ENCODE results near the gene CATSPER1. TPM values are rescaled to one million over a fixed set of nuclear protein-coding genes. Genes with fewer than 3 reads are reported as not detected.
"Not testable (repeated sequence)": the region's sequence is repeated elsewhere in the genome, so short reads cannot be mapped to it uniquely, and the experiment has no call there.

Gene CATSPER1
- total RNA-seq, 1 donor from 2014 or later = 0.54 TPM

DNA sequence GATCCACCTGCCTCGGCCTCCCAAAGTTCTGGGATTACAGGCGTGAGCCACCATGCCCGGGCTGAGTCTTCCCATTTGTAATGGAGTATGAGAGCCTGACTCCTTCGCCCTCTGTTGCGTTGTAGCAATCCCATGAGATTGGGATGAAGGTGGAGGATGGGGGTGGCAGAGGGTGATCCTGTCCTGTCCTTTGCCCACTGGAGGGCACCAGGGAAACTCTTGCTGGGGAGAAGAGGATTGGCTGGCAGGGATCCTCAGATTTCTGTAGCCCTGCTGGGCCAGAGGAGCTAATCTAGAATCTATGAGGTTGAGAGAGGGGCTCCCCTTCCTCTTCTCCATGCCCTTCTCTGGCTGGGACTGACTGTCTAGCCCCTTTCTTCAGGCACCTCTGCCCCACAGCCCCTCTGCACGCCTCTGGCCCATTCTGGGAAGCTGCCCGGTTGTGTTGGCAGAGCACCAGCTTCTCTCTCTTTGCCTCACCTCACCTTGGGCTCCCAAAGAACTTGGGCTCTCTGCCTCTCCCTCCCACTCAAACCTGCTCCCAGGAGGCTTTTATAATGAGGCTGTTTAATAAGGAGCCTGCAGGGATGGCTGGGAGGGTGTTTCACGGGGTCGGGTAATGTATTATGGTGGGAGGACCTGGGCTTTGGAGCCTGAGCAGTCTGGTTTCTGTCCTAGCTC is 9.5 kb upstream of the CATSPER1 start:
- DNase-seq (ENCODE audit: extremely low spot score, unreplicated experiment) = no peak
- no peaks in the 10 kb centered on the region for H3K36me3 Mint-ChIP-seq (ENCODE audit: unreplicated experiment)

DNA sequence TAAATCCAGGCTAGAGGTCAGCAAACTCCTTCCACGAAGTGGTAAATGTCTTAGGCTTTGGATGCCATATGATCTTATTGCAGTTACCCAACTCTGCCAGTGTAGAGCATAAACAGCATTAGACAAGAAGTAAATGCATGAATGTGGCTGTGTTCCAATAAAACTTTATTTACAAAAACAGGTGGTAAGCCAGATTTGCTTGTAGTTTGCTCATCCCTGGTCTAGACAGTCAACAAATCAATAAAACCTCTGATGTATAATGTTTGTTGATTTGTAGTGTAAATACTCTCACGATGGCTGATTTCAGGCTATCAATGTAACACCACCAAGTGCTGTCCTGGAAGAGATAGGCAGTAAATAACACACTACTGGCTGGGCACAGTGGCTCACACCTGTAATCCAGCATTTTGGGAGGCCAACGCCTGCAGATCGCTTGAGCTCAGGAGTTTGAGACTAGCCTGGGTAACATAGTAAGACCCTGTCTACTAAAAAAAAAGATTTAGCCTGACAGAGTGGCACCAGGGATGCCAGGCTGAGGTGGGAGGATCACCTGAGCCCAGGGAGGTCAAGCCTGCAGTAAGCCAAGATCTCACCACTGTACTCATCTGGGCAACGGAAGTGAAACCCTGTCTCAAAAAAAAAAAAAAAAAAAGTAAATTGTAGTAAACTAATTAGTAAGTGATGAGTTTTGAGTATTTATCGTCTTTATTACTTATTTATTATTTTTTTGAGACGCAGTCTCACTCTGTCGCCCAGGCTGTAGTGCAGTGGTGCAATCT is 6.9 kb upstream of the CATSPER1 start:
- Mint-ChIP-seq H3K27me3 (ENCODE audit: unreplicated experiment) (peaks cover 3% of the 10 kb centered on the region), H3K36me3 (ENCODE audit: unreplicated experiment) (no peaks in the 10 kb centered on the region), H3K4me3 (ENCODE audit: unreplicated experiment) (no peak overlapping the region), H3K9me3 (ENCODE audit: unreplicated experiment) (no peaks in the 10 kb centered on the region), H3K4me1 (ENCODE audit: unreplicated experiment) (no peaks in the 10 kb centered on the region), H3K27ac (ENCODE audit: unreplicated experiment) (no peak overlapping the region)
- TF ChIP-seq, protein P1, sequence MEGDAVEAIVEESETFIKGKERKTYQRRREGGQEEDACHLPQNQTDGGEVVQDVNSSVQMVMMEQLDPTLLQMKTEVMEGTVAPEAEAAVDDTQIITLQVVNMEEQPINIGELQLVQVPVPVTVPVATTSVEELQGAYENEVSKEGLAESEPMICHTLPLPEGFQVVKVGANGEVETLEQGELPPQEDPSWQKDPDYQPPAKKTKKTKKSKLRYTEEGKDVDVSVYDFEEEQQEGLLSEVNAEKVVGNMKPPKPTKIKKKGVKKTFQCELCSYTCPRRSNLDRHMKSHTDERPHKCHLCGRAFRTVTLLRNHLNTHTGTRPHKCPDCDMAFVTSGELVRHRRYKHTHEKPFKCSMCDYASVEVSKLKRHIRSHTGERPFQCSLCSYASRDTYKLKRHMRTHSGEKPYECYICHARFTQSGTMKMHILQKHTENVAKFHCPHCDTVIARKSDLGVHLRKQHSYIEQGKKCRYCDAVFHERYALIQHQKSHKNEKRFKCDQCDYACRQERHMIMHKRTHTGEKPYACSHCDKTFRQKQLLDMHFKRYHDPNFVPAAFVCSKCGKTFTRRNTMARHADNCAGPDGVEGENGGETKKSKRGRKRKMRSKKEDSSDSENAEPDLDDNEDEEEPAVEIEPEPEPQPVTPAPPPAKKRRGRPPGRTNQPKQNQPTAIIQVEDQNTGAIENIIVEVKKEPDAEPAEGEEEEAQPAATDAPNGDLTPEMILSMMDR (IDR thresholded peaks at IDR 0.05) = no peak
- DNase-seq (ENCODE audit: extremely low spot score, unreplicated experiment) = no peak

More for the DNA sequence above, 9.5 kb upstream of the CATSPER1 start:
- H3K27ac Mint-ChIP-seq (ENCODE audit: unreplicated experiment) = no peak overlapping the region
- no peaks in the 10 kb centered on the region for H3K4me1 Mint-ChIP-seq (ENCODE audit: unreplicated experiment)
- H3K4me3 Mint-ChIP-seq (ENCODE audit: unreplicated experiment) = no peak overlapping the region
- no peaks in the 10 kb centered on the region for H3K9me3 Mint-ChIP-seq (ENCODE audit: unreplicated experiment)
- TF ChIP-seq, protein P1 (IDR thresholded peaks at IDR 0.05) = no peak
- H3K27me3 Mint-ChIP-seq (ENCODE audit: unreplicated experiment) = peaks cover 3% of the 10 kb centered on the region

DNA sequence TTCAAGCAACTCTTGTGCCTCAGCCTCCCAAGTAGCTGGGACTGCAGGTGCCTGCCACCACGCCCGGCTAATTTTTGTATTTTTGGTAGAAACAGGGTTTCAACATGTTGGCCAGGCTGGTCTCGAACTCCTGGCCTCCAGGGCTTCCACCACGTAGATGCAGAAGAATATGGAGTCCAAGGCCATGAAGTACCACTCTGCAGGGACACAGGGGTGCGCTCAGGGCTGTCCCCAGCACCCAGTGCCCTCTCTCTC is 3.2 kb downstream of the CATSPER1 start:
- H3K9me3 Mint-ChIP-seq (ENCODE audit: unreplicated experiment); H3K27me3 Mint-ChIP-seq (ENCODE audit: unreplicated experiment); H3K4me3 Mint-ChIP-seq (ENCODE audit: unreplicated experiment); H3K36me3 Mint-ChIP-seq (ENCODE audit: unreplicated experiment); H3K27ac Mint-ChIP-seq (ENCODE audit: unreplicated experiment); DNase-seq (ENCODE audit: extremely low spot score, unreplicated experiment): not testable (repeated sequence)
- peaks cover 27% of the 10 kb centered on the region for H3K4me1 Mint-ChIP-seq (ENCODE audit: unreplicated experiment)

DNA sequence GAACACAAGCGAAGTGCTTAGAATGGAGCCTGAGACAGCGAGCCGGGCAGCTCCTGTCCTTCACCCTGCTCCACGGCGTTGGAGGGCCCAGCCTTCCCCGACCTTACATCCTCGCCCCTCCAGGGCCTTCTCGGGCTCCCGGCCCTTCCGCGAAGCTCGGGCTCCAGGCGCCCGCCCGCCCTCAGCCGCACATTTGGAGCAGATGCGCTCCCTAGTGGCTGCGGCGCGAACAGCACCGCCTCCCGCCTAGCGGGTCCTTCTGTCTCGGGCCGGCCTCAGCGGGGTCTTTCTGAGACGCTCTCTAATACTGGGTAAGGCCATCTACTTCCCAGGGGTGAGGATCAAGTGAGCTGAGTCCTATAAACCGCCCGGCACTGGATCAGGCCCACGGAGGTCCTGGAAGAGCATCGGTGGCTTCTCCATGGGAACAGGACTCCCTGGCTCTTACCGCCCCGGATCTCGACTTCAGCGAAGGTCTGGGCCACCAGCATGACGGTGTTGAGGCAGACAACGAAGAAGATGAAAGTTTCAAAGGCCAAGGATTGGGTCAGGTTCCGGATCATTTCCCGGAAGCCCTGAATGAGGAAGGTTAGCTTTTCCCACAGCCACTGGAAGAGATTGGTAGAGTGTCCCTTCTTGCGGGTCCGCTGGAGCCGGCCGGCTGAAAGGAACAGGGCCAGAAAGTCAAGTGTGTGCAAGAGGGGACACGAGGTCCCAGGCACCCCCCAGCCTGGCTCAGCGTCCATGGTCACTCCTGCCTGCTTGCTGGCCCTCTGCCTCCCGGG is 3.7 kb downstream of the CATSPER1 start:
- Mint-ChIP-seq H3K4me1 (ENCODE audit: unreplicated experiment) (peaks cover 27% of the 10 kb centered on the region), H3K9me3 (ENCODE audit: unreplicated experiment) (no peaks in the 10 kb centered on the region), H3K27me3 (ENCODE audit: unreplicated experiment) (no peaks in the 10 kb centered on the region), H3K27ac (ENCODE audit: unreplicated experiment) (no peak overlapping the region), H3K4me3 (ENCODE audit: unreplicated experiment) (peak overlapping the region; percentile 33), H3K36me3 (ENCODE audit: unreplicated experiment) (no peaks in the 10 kb centered on the region)
- TF ChIP-seq, protein P1 (IDR thresholded peaks at IDR 0.05) = peak; percentile 94
- DNase-seq (ENCODE audit: extremely low spot score, unreplicated experiment) = peak; percentile 93

DNA sequence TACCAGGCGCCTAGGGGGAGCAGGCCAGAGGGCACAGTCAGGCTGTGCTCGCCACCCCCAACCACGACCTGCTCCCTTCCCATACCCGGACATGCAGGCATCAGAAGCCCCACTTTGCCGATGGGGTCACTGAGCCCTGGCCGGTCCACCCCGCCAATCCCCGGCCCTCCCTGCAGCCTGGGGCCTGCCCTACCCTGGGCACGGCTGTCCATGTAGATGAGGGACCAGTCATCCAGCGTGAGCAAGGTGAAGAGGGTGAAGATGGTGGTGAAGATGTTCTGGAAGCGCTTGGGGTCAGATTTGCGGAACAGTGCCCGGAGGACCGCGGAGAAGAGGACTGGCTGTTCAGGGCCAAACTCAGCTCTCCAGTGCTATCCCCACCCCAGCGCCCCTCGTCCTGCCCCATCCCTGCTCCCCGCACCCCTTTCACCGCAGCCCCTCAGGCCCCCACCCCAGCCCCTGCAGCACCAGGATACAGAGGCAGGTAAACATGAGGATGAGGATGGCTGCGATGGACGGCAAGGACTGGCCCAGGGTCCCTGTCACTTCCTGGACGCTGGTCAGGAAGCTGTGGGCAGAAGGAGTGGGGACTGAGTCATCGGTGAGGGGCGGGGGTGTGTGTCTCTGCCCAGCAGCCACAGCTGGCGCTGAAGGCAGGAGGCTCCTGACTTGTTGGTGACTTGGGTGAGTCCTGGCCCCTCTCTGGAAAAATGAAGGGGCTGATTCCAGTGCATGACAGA is 5.5 kb downstream of the CATSPER1 start:
- Mint-ChIP-seq H3K4me1 (ENCODE audit: unreplicated experiment) (peaks cover 41% of the 10 kb centered on the region), H3K27me3 (ENCODE audit: unreplicated experiment) (no peaks in the 10 kb centered on the region), H3K9me3 (ENCODE audit: unreplicated experiment) (no peaks in the 10 kb centered on the region), H3K36me3 (ENCODE audit: unreplicated experiment) (no peaks in the 10 kb centered on the region), H3K27ac (ENCODE audit: unreplicated experiment) (peak overlapping the region; percentile 47), H3K4me3 (ENCODE audit: unreplicated experiment) (peak overlapping the region; percentile 10)
- TF ChIP-seq, protein P1 (IDR thresholded peaks at IDR 0.05) = no peak
- DNase-seq (ENCODE audit: extremely low spot score, unreplicated experiment) = no peak
